DND-41 (cell line): ENCODE results near the gene NEU4.

ENCODE experiments used
- CTCF ChIP-seq: IDR thresholded peaks from 2 replicates; pipeline ENCODE4 v1.5.1; 2012; ENCODE audit warnings: borderline replicate concordance, low read length, moderate library complexity, mild to moderate bottlenecking; ENCODE audit not compliant: poor library complexity, severe bottlenecking; ENCODE audit errors: extremely low read depth
- EZH2 ChIP-seq: IDR thresholded peaks from 3 replicates; pipeline ENCODE4 v1.6.1; 2012; ENCODE audit warnings: borderline replicate concordance, low read depth, mild to moderate bottlenecking, moderate library complexity, low read length, inconsistent platforms; ENCODE audit not compliant: severe bottlenecking

GRCh38 chr2:241763551-241764274 lies 45.3 kb upstream of the NEU4 start:
- TF ChIP-seq CTCF, result no peak
- TF ChIP-seq EZH2, result no peak
